ENCODE data around the gene SKOR2. TPM values are rescaled to one million over a fixed set of nuclear protein-coding genes. Genes with fewer than 3 reads are reported as not detected.

Gene SKOR2, protein sequence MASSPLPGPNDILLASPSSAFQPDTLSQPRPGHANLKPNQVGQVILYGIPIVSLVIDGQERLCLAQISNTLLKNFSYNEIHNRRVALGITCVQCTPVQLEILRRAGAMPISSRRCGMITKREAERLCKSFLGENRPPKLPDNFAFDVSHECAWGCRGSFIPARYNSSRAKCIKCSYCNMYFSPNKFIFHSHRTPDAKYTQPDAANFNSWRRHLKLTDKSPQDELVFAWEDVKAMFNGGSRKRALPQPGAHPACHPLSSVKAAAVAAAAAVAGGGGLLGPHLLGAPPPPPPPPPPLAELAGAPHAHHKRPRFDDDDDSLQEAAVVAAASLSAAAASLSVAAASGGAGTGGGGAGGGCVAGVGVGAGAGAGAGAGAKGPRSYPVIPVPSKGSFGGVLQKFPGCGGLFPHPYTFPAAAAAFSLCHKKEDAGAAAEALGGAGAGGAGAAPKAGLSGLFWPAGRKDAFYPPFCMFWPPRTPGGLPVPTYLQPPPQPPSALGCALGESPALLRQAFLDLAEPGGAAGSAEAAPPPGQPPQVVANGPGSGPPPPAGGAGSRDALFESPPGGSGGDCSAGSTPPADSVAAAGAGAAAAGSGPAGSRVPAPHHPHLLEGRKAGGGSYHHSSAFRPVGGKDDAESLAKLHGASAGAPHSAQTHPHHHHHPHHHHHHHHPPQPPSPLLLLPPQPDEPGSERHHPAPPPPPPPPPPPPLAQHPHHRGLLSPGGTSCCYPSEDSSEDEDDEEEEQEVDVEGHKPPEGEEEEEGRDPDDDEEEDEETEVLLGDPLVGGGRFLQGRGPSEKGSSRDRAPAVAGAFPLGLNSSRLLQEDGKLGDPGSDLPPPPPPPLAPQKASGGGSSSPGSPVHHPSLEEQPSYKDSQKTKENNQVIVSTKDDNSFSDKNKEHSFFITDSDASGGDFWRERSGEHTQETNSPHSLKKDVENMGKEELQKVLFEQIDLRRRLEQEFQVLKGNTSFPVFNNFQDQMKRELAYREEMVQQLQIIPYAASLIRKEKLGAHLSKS
- total RNA-seq: under 1 TPM in 6 of 8 experiments, not detected in 2; 0.05 to 0.47 (median 0.12) TPM

DNA sequence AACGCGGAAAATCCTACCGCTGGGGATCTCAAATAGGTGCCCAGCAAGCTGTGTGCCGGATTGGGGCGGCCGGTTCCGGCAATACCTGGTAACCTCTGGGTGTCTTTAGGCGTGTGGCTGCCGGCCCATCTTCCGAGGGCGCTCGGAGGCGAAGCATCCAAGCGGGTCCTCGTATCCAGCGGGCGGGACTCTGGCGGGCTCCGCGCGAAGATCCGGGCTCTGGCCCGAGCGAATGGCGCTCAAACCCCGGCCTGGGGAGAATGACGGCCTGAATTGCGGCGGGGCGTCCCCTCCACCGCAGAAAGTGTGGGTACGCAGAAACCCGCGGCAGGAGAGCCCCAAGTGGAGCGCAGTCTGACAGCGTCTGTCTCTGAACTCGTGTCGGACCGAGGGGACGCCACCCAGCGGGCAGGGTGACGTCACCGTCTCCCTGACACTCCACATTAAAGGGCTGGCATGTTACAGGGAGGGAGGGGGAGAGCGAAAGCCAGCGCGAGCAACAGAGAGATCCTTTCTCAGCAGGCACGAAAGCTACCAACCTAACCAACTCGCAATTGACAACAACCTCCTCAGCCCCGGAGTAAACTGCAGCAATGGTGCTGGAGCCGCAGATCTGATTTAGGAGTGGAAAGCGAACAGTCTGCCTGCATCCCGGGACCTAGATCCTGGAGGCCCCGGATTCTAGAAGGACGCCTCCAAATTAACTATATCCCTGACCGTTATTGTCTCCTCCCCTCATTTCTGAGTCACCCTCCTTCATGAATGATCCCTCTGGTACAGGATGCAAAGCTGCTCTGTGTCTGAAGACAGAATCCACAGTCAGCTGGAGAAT is at the start of gene SKOR2:
Gene SKOR2, minus strand, starts transcription at position 372 of the 832 bp plus-strand sequence. CDS start 2,477 bp downstream, outside the sequence.
- Histone ChIP-seq H3K4me1 (replicated peaks in 1 of 2) (peaks cover 0 to 4% of the 10 kb centered on the region in 2 donors), H3K4me3 (peak within 1 kb of the TSS; percentile 17 to 35 (median 28)), H3K27ac (no peak within 1 kb of the TSS)
- 0 to 17% (median 1%) methylated on average over 3 to 30 of the region's 55 CpGs; no CpG with 5 or more reads in 4 of the 10 experiments for WGBS, 10 experiments
- ATAC-seq (replicated peaks in 6 of 8): peak in 7 of 8 experiments; percentile 47 to 91 (median 81)
- in situ Hi-C loops (cut with MboI; ENCODE audit: low pct_unique_long_range_greater_than_20kb in 2 of 9, low sequenced_read_pairs in 9 of 9, unreplicated experiment in 9 of 9): no loop called here

DNA sequence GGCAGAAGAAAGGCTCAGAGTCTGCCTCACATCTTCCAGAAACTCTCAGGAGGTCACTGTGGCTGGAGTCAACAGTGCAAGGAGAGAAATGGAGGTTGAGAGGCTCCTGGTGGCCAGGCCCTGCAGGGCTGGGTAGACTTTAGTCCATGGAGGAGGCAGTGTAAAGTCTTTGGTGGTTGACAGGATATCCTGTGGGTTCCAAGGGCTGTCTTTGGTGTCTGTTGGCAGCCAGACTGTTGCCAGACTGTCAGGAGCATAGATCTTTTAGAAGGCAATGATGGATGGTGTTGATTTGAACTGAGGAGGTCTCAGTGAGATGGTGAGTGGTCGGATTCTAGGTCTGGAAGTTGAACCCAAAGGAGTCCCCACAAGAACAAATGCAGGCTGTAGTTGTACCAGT is 45.0 kb upstream of the SKOR2 start:
- H3K4me1 ChIP-seq (replicated peaks in 1 of 2): no peaks in the 10 kb centered on the region
- in situ Hi-C loops (cut with MboI; ENCODE audit: low pct_unique_long_range_greater_than_20kb in 2 of 9, low sequenced_read_pairs in 9 of 9, unreplicated experiment in 9 of 9): no loop called here
- H3K4me3 ChIP-seq: no peak overlapping the region
- H3K27ac ChIP-seq: no peak overlapping the region
- no peak for ATAC-seq (replicated peaks in 6 of 8)
- WGBS, 10 experiments: 0 to 43% (median 34%) methylated on average over 1 of the region's 1 CpG; no CpG with 5 or more reads in 6 of the 10 experiments

DNA sequence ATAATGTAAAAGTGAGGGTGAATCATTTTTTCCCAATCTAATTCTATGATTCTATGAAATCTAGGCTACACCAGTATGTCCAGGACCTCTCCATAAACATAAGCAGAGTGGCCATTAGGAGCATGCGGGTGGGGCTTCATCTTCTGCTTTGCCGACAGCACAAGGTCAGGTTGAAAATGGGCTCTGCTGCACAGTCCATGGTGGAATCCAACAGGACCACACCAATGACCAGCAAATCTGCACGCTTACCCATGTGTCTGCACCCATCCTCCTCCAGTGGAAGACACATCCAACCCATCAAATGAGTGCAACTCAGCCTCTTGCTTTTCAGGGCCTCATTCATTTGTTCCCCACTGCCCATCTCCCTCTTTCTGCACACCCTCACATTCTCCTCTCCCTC is 43.3 kb upstream of the SKOR2 start:
- no peaks in the 10 kb centered on the region for H3K4me1 ChIP-seq (replicated peaks in 1 of 2)
- no peak overlapping the region for H3K4me3 ChIP-seq
- 33 to 100% (median 71%) methylated on average over 1 to 3 of the region's 3 CpGs; no CpG with 5 or more reads in 2 of the 10 experiments for WGBS, 10 experiments
- ATAC-seq (replicated peaks in 6 of 8): no peak
- in situ Hi-C loops (cut with MboI; ENCODE audit: low pct_unique_long_range_greater_than_20kb in 2 of 9, low sequenced_read_pairs in 9 of 9, unreplicated experiment in 9 of 9): no loop called here
- no peak overlapping the region for H3K27ac ChIP-seq

DNA sequence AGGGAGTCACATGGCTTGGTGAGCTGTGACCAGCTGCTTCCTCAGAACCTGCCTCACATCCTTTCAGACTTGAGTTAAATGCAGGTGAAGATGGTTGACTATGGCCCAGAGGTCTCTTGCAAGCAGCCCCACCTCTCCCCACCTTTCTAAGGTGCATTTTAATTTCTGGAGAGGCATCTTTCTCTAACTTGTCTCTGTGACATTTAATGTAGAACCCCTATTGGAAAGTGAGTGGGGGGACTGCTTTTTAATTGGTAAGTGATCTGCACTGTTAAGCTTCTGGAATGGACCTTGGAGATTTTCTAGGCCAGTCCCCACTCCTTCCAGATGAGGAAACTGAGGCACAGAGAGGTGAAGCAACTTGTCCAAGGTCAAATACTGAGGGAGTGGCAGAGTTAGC is 37.3 kb upstream of the SKOR2 start:
- in situ Hi-C loops (cut with MboI; ENCODE audit: low pct_unique_long_range_greater_than_20kb in 2 of 9, low sequenced_read_pairs in 9 of 9, unreplicated experiment in 9 of 9): no loop called here
- Histone ChIP-seq H3K27ac (no peak overlapping the region), H3K4me3 (no peak overlapping the region), H3K4me1 (replicated peaks in 1 of 2) (peaks cover 0 to 4% of the 10 kb centered on the region in 2 donors)
- no peak for ATAC-seq (replicated peaks in 6 of 8)

DNA sequence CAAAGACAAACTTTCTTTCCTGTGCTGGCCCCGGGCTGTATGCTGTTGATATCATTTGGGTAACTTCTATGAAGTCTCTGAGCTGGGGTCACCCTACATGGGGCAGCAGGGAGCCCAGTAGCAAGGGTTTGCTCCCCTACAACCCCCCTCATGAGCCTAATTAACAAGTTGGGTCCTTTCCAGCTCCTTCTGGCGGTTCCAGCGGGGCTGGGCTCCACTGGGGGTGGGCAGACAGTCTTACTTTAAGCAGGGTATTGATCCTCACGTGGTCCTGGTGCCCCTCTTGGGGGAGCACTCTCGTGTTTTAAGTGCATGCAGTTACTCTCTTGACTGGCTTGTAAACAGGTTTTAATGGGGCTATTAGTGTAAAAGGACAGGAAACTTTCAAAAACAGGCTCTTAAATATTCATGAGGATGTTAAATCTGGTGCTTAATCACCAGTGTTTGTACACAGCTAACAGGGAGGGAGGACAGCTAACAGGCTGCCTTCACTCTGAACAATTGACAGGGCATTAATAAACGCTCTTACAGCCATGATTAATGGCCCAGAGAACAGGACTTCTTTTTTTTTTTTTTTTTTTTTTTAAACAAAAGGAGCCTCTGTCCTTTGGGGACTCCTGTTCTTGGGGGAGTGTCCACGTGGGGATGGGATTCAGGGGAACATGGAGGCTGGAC is 36.6 kb upstream of the SKOR2 start:
- in situ Hi-C loops (cut with MboI; ENCODE audit: low pct_unique_long_range_greater_than_20kb in 2 of 9, low sequenced_read_pairs in 9 of 9, unreplicated experiment in 9 of 9): no loop called here
- 0 to 67% (median 37%) methylated on average over 1 to 5 of the region's 7 CpGs; no CpG with 5 or more reads in 3 of the 10 experiments for WGBS, 10 experiments
- Histone ChIP-seq H3K27ac (no peak overlapping the region), H3K4me3 (no peak overlapping the region), H3K4me1 (replicated peaks in 1 of 2) (peaks cover 0 to 4% of the 10 kb centered on the region in 2 donors)
- peak in 6 of 8 experiments; percentile 27 to 83 (median 45) for ATAC-seq (replicated peaks in 6 of 8)

DNA sequence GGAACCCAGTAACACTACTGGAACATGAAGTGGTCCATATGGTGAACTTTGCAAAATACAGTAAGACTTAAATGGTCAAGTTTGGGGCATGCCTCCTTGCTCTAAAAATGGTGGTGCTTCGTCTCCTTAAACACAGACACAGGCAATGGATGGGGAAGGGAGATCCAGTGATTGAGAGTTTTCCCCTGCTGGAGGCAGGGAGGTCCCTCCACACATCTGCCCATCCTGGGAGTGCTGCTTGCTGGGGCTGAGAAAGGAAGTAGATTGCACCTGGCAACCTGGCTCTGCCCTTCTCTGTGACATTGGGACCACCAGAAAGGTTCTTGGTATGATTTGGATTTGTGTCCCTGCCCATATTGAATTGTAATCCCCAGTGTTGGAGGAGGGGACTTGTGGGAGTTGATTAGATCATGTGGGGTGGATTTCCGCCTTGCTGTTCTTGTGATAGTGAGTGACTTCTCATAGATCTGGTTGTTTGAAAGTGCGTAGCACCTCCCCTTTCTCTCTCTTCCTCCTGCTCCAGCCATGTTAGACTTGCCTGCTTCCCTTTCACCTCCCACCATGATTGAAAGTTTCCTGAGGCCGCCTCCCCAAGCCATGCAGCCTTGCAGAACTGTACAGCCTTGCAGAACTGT is 35.4 kb upstream of the SKOR2 start:
- in situ Hi-C loops (cut with MboI; ENCODE audit: low pct_unique_long_range_greater_than_20kb in 2 of 9, low sequenced_read_pairs in 9 of 9, unreplicated experiment in 9 of 9): no loop called here
- WGBS, 10 experiments: 0 to 86% (median 40%) methylated on average over 1 to 4 of the region's 4 CpGs; no CpG with 5 or more reads in 3 of the 10 experiments
- no peak for ATAC-seq (replicated peaks in 6 of 8)

DNA sequence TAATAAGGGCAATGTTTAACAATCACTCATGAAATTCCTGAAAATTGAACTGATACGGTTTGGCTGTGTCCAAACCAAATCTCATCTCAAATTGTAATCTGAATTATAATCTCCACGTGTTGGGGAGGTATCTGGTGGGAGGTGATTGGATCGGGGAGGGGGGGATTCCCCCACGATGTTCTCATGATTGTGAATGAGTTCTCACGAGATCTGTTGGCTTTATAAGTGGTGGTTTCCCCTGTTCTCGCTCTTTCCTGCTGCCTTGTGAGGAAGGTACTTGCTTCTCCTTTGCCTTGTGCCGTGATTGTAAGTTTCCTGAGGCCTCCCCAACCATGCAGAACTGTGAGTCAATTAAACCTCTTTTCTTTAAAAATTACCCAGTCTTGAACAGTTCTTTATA is 34.0 kb upstream of the SKOR2 start:
- H3K4me1 ChIP-seq (replicated peaks in 1 of 2): peaks cover 0 to 4% of the 10 kb centered on the region in 2 donors
- no peak for ATAC-seq (replicated peaks in 6 of 8)
- H3K27ac ChIP-seq: no peak overlapping the region
- WGBS, 10 experiments: 42 to 90% (median 69%) methylated on average over 1 to 4 of the region's 7 CpGs; no CpG with 5 or more reads in 2 of the 10 experiments
- H3K4me3 ChIP-seq: no peak overlapping the region
- in situ Hi-C loops (cut with MboI; ENCODE audit: low pct_unique_long_range_greater_than_20kb in 2 of 9, low sequenced_read_pairs in 9 of 9, unreplicated experiment in 9 of 9): no loop called here

More for the DNA sequence above, 35.4 kb upstream of the SKOR2 start:
- Histone ChIP-seq H3K27ac (no peak overlapping the region), H3K4me3 (no peak overlapping the region), H3K4me1 (replicated peaks in 1 of 2) (peaks cover 0 to 4% of the 10 kb centered on the region in 2 donors)

DNA sequence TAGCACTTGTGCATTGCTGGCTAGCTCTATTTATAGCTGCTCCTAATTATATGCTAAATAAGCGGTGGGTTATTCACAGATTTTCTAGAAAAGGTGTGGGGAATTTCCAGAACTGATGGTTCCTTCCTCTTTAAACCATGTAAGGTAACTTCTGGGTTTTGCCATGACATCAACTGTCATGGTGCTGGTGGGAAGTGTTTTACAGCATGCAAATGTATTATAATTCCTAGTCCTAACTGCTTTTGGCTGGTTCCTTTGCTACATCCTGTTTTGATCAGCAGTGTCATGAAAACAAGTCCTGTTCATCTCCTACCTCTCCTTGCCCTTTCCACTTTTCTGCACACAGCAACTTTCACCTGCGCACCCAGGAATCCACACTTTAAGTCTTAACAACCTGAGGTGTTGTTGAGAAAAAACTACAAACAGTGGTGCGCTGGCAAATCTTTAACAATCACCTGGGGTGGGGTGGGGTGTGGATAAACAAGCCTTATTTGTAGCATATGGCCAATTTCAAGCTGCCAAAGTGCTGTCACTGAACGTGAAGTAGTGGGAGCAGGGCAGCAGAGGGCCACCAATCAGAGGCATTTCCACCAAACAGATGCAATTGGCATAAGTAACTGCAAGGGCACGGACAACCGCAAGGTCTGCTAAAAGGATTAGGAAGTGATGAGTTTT is 33.4 kb upstream of the SKOR2 start:
- peaks cover 0 to 4% of the 10 kb centered on the region in 2 donors for H3K4me1 ChIP-seq (replicated peaks in 1 of 2)
- WGBS, 10 experiments: 15 to 100% (median 83%) methylated on average over 1 to 6 of the region's 6 CpGs
- in situ Hi-C loops (cut with MboI; ENCODE audit: low pct_unique_long_range_greater_than_20kb in 2 of 9, low sequenced_read_pairs in 9 of 9, unreplicated experiment in 9 of 9): no loop called here
- H3K4me3 ChIP-seq: no peak overlapping the region
- no peak overlapping the region for H3K27ac ChIP-seq
- peak in 3 of 8 experiments; percentile 71 to 88 (median 86) for ATAC-seq (replicated peaks in 6 of 8)

DNA sequence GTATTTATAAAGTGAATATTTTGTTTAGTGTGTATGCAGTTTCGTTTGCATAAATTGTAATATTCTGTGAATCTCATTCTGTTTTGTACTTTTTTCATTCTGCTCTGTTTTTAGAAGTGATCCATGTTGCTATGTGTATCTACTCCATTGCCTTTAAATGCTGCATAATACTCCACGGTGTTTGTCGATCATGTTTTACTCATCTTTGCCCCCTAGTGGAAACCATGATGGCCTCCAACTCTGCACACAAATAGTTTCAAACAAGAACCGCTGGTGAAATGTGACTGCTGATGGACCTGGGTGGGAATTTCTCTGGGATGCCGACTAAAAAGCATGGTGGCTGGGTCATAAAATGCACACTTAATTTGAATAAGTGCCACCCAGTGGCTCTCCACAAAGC is 32.0 kb upstream of the SKOR2 start:
- Histone ChIP-seq H3K4me1 (replicated peaks in 1 of 2) (peaks cover 0 to 2% of the 10 kb centered on the region in 2 donors), H3K4me3 (no peak overlapping the region), H3K27ac (no peak overlapping the region)
- in situ Hi-C loops (cut with MboI; ENCODE audit: low pct_unique_long_range_greater_than_20kb in 2 of 9, low sequenced_read_pairs in 9 of 9, unreplicated experiment in 9 of 9): no loop called here
- WGBS, 10 experiments: 10 to 42% (median 31%) methylated on average over 2 to 5 of the region's 5 CpGs
- peak in 3 of 8 experiments; percentile 39 to 67 (median 62) for ATAC-seq (replicated peaks in 6 of 8)

DNA sequence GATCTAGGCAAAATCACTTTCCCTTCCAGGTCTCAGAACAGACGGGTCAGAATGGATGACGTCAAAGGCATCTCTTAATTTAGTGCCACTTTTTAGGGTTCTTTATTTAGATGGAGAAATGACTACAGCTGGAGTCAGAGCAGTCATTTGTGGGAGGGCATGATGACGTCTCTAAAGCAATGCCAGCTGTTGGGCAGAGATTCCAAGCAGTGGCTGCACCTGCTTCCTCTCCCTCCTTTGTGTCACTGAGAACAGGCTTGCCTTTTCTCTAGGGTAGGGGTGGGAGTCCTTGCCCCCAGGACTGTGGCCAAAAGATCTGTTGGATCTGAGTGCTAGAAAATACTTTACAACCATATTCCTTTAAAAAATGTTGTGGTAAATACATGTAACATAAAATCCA is 28.7 kb upstream of the SKOR2 start:
- no peak for ATAC-seq (replicated peaks in 6 of 8)
- WGBS, 10 experiments: 0 to 57% (median 40%) methylated on average over 1 to 2 of the region's 3 CpGs; no CpG with 5 or more reads in 6 of the 10 experiments
- in situ Hi-C loops (cut with MboI; ENCODE audit: low pct_unique_long_range_greater_than_20kb in 2 of 9, low sequenced_read_pairs in 9 of 9, unreplicated experiment in 9 of 9): no loop called here
- Histone ChIP-seq H3K27ac (no peak overlapping the region), H3K4me3 (no peak overlapping the region), H3K4me1 (replicated peaks in 1 of 2) (no peaks in the 10 kb centered on the region)

DNA sequence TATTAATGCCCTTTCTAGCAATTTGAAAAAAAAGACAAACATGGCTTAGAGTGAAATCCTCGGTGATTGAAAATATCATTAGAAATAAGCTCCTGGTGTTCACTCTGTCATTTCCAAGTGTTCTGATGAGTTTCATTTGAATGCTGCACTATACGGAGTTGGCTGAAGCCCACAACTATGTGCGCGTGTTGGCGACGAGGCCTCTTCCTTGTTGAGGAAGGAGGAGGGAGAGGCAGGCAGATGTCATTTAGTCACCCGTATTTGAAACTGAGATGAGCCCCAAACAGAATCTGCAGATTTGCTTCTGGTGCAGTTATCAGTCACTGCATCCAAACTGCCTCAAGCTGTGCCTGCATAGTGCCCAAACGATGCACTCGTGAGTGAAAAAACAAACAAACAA is 23.5 kb upstream of the SKOR2 start:
- in situ Hi-C loops (cut with MboI; ENCODE audit: low pct_unique_long_range_greater_than_20kb in 2 of 9, low sequenced_read_pairs in 9 of 9, unreplicated experiment in 9 of 9): no loop called here
- no peak overlapping the region for H3K4me3 ChIP-seq
- H3K4me1 ChIP-seq (replicated peaks in 1 of 2): no peaks in the 10 kb centered on the region
- no peak for ATAC-seq (replicated peaks in 6 of 8)
- 0 to 76% (median 67%) methylated on average over 4 to 9 of the region's 9 CpGs; no CpG with 5 or more reads in 1 of the 10 experiments for WGBS, 10 experiments
- no peak overlapping the region for H3K27ac ChIP-seq
